ENCODE data around the gene SPAG17. TPM values are rescaled to one million over a fixed set of nuclear protein-coding genes. Genes with fewer than 3 reads are reported as not detected.

Gene SPAG17
- total and polyA plus RNA-seq, 2 of the 13 experiments (the other 11 are each of a cell fraction or from before 2014, with no cell fraction given) = not detected

DNA sequence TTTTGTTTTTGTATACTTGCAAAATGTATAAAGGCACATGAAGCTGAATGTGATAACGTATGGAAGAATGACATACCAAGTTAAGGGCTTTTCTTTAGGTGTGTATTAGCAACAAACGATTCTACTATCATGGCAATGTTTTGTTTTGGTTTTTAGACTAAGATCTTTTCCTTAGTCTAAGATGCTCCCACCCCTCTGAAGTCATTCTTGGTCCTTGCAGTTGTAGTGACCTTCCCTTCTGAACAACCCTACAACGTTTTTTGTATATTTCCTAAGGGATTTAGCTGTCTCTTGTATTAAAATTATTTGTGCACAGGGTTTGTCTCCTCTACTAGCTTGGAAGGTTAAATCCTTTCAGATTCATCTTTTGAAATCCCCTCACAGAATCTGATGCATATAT lies 61.0 kb downstream of the SPAG17 start:
- H3K27ac ChIP-seq (ENCODE audit: extremely low read length, insufficient read depth, low read length) = no peak overlapping the region
- H3K9ac ChIP-seq (ENCODE audit: insufficient read depth, low read depth, low read length) = no peak overlapping the region
- WGBS (ENCODE audit: low lambda C conversion rate) = 4% methylated on average over 3 of the region's 3 CpGs
- H4K20me1 ChIP-seq (ENCODE audit: insufficient read depth, low read length) = no peaks in the 10 kb centered on the region
- no peak overlapping the region for H3K4me3 ChIP-seq (replicated peaks in 1 of 3; ENCODE audit: insufficient read depth in 1 of 3, low read depth in 2 of 3, low read length in 3 of 3)
- H3K9me3 ChIP-seq (ENCODE audit: low read length) = no peaks in the 10 kb centered on the region
- peaks cover 3% of the 10 kb centered on the region for H3K4me1 ChIP-seq (ENCODE audit: insufficient read depth, low read length)
- TF ChIP-seq ZNF430 (CRISPR knock-in tag; IDR thresholded peaks at IDR 0.05) = no peak
- TF ChIP-seq PLRG1 (conservative IDR thresholded peaks at IDR 0.05) = no peak
- TF ChIP-seq RFX5 (IDR thresholded peaks at IDR 0.05; ENCODE audit: low read depth, low read length) = no peak
- no peak for TF ChIP-seq SKIL (CRISPR knock-in tag; IDR thresholded peaks at IDR 0.05; ENCODE audit: borderline replicate concordance)
- no peak for TF ChIP-seq ATRX (CRISPR knock-in tag; IDR thresholded peaks at IDR 0.05; ENCODE audit: borderline replicate concordance)
- TF ChIP-seq ATF7 (IDR thresholded peaks at IDR 0.05) = no peak
- TF ChIP-seq ATF7 (CRISPR knock-in tag; IDR thresholded peaks at IDR 0.05) = no peak
- no peak for TF ChIP-seq ZNF614 (CRISPR knock-in tag; IDR thresholded peaks at IDR 0.05; ENCODE audit: borderline replicate concordance)
- DNase-seq (ENCODE audit: low spot score) (no peak), FAIRE-seq (no peak), ATAC-seq (no peak)
- no peaks in the 10 kb centered on the region for H3K36me3 ChIP-seq (replicated peaks in 1 of 2; ENCODE audit: control insufficient read depth in 1 of 2, insufficient read depth in 2 of 2, low read length in 2 of 2)
- in situ Hi-C loops (cut with HindIII; ENCODE audit: extremely low pct_ligation_motif_present, low pct_unique_long_range_greater_than_20kb) (no loop called here), intact Hi-C loops (cut with micrococcal nuclease; ENCODE audit: unreplicated experiment) (no loop called here)
- ChIA-PET CTCF (ENCODE audit: low intra/inter-chr PET ratio, low total read pairs) (no interaction called here), POLR2A (no interaction called here)
- H3K79me2 ChIP-seq (ENCODE audit: insufficient read depth, low read length) = no peaks in the 10 kb centered on the region
- no peak overlapping the region for H2AFZ ChIP-seq (ENCODE audit: low read length)
- H3K4me2 ChIP-seq (ENCODE audit: low read depth, low read length) = no peak overlapping the region
- no TSS peak for BruUV-seq (replicated peaks)
- no peaks in the 10 kb centered on the region for H3K27me3 ChIP-seq (ENCODE audit: control insufficient read depth in 1 of 2, insufficient read depth in 2 of 2, low read length in 2 of 2)
